H4 (cell line): ENCODE data around the gene TIAM2. TPM values are rescaled to one million over a fixed set of nuclear protein-coding genes. Genes with fewer than 3 reads are reported as not detected.

Source experiments
- DNase-seq: peaks from one replicate; pipeline ENCODE4 v3.0.0-alpha.2; 2015; ENCODE audit warnings: low spot score
- total RNA-seq: library from RNA; depleted of rRNA; stranded (reverse); fragments of >200 nt; shearing (Covaris generic); gene quantifications from 2 replicates; pipeline ENCODE4 v1.2.3, GENCODE V29; 2014

The TIAM2 gene
- total RNA-seq, 1 experiment from 2014 or later, result 5.7 TPM

- no peak for DNase-seq
Measured at GRCh38 chr6:155024391-155025027, 29.4 kb downstream of the TIAM2 start.

DNA sequence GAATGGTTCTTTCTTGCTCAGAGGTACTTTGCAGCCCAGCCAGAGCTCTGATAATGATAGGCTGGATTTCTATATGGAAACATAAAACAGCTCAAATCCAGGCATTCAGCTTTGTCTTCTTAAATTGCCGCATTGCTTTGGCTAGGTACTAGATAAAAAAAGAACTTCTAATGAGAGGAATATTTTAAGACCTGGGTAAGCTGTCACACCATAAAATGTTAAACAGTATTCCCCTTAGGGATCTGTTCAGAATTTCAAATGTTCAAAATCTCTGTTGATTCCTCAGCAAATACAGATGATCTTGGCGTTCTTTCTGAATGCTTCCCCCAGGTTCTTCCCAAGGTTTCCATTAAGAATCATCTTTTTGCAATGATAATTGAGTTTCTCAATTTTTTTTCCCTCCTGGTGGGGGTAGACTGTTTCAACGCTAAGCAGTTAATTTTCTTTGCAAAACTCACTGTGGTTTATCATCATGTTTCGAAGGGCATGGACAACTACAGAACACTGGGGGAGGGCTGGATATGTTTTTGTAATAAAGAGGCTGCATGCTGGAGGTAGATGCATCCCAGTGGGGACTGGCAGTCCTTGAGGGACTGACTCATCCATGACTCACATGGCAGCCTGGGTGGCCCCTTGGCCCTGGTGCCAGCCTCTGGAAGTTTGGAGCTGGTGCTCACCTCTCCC, 31.0 kb downstream of the TIAM2 start:
- DNase-seq, result peak; percentile 85

- DNase-seq, result no peak
Measured at GRCh38 chr6:155026706-155027045, 31.6 kb downstream of the TIAM2 start.

DNA sequence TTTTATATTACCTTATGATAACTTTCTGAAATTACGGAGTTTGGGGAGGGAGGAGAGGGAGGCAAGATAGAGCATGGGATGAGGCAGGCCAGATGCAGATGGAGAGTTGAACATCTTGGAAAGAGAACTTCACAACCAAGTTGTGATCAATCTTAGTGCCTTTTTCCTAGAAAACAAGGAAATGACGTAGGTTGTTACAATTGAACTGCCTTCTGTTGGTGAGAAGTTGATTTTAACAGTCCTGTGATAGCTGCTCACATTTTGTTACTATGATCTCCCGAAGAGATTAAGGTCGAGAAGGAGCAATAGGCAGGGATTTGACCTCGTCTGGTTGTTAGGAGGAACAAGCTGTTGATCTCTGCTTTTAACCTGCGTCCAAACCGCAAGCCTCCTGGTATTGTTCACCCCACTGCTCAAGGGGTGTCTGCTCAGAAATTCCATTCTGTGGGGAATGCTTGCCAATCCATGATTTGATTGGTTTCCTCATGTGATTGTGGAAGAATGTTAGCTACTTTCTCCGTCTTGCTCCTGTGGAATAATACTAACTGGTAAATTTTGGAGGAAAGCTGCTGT, 35.1 kb downstream of the TIAM2 start:
- no peak for DNase-seq

- no peak for DNase-seq
Measured at GRCh38 chr6:155031091-155031490, 36.0 kb downstream of the TIAM2 start.

- DNase-seq, result no peak
Measured at GRCh38 chr6:155033021-155033791, 38.1 kb downstream of the TIAM2 start.

DNA sequence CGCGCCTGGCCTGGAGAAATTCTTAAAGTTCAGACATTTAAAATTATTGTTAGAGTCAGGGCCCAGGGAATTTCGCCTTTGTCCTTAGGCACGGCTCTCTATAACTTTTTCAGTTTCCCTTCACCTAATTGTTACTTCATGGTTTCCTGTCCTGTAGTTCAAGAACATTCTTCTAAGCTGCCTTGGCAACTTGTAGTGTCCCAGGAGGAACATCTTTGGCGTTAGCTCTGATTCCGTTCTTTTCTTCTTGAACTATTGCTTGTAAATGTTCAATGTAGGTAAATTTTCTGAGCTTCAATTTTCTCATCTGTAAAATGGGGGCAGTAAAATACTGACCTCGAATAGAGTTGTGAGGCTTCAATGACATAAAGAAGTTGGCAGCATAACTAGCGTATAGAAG, 41.8 kb downstream of the TIAM2 start:
- DNase-seq, result no peak

- DNase-seq, result no peak
Measured at GRCh38 chr6:155038104-155038503, 43.0 kb downstream of the TIAM2 start.

- DNase-seq, result no peak
Measured at GRCh38 chr6:155038527-155038926, 43.4 kb downstream of the TIAM2 start.

- no peak for DNase-seq
Measured at GRCh38 chr6:155039618-155040017, 44.5 kb downstream of the TIAM2 start.

DNA sequence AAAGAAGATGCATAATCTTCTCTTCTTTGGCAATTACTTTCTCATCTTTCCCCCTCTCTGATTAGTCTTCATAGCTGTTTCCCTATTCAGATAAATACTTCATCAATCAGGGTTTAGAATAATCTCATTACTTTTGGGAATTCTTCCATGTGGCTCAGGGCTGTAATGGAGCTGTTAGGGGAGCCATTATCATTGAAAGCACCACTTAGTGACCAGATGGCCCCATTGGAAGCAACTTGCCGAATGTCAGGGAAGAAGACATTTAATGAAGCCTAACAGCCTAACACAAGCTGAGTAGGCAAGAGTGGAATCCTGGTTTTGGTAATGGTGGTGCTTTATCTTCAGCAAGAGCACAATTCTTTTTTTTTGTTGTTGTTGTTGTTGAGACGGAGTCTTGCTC, 45.0 kb downstream of the TIAM2 start:
- no peak for DNase-seq

DNA sequence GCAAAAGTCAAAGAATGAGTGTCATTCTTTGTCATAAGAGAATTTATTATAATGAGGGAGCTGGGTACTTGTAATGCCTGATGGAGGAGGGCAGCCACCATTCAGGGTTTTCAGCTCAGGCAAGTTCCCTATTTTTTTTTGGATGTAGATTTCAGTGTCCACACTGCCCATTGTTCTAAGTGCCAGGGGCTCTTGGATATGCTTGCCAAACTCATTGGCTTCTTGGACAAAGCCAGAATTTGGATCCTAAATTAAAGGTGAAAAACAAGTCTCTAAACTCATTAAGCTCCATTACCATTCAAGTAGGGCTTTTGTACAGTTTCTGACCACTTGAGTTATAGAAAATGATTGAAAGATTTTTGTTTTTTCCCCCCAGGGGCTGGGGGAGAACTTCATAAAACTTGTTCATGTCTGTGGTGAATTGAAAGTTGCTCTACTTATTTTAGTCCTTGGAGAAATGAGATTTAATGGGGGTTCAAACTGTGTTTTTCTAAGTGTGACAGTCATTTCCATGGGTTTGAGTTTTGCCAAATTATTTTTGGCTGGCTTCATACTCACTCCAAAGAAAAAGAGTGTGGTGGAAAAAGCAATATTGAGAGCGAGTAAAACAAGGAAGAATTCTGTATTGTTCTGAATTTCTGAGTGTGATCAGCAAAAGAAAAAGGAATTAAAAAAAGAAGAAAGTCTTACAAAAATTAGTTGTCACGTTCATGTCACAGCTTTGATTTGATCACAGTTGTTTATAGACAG, 46.0 kb downstream of the TIAM2 start:
- DNase-seq, result no peak

GRCh38 chr6:155041741-155042279, 46.7 kb downstream of the TIAM2 start:
- DNase-seq, result no peak

DNA sequence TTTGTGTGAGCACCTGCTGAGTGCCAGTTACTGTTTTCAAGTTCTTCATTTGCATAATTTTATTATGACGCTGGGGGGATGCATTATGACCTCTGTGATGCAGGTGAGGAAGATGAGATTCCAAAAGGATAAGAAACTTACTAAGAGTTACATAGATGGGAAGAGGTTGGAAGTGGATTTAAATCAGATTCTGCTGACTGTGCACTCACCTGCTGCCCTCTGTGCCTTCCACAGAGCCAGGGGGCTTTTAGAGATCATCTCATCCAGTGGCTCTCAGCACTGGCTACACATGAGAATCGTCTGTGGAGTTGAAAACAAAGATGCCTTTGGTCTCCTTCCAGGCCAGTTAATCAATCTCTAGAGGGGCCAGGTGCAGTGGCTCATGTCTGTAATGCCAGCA, 47.9 kb downstream of the TIAM2 start:
- no peak for DNase-seq

- DNase-seq, result no peak
Measured at GRCh38 chr6:155045561-155046404, 50.7 kb downstream of the TIAM2 start.

DNA sequence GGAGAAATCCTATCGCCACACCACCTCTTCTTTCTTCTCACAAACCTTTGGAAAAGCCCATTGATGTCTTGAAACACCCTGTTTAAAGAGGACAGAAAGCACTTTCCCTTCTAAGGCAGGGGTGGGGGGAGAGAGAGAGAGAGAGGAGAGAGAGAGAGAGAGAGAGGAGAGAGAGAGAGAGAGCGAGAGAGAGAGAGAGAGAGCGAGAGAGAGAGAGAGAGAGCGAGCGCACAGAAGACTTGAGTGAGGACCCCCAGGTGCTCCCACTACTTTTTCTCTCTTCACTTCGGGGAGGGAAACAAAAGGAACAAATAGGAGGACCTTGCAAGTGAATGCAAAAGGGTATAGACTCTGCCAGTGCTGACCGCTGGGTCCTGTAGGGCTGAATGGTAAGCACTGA, 52.4 kb downstream of the TIAM2 start:
- DNase-seq, result no peak

DNA sequence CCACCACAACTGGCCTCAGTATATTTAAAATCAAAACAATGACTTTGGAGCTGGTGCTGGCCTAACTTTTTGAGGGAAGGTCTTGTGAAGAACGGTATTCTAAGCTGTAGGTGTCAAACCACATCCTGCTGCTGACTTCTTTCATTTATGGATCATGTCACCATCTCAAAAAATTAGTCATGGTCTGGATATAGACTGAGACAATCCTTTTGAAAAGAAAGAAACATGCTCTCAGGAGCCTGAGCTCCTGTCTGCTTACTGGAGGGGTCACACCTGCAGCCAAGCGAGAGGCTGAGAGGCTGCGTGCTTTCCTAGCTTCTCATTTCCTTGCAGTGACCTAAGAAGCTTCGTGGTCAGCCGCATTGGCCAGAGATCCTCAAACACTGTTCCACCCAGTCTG, 55.2 kb downstream of the TIAM2 start:
- no peak for DNase-seq

GRCh38 chr6:155054491-155055250, 59.6 kb downstream of the TIAM2 start:
- DNase-seq, result no peak

GRCh38 chr6:155055729-155056128, 60.6 kb downstream of the TIAM2 start:
- DNase-seq, result no peak

- DNase-seq, result no peak
Measured at GRCh38 chr6:155056756-155057155, 61.6 kb downstream of the TIAM2 start.
